Measurements from ENCODE around the gene TOP3B.

DNA sequence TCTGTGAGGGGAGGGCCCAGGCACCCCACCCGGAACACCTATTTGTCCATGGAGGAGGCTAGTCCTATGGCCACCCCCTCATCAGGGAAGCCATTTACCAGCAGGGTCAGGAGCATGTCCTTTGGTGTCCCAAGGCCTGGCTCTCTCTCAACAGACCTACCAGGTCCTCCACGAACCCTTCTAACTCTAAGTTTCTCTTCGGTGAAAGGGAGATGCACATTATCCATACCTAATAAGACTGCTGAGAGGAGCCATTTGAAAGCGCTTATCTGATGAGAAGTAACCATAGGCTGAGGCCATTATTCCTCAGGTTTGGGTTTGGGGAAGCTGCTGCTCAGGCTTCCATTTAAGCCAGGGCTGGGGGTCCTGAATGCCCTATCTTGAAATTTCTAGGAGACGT, 9.2 kb upstream of the TOP3B start:
- TF ChIP-seq, protein P1, sequence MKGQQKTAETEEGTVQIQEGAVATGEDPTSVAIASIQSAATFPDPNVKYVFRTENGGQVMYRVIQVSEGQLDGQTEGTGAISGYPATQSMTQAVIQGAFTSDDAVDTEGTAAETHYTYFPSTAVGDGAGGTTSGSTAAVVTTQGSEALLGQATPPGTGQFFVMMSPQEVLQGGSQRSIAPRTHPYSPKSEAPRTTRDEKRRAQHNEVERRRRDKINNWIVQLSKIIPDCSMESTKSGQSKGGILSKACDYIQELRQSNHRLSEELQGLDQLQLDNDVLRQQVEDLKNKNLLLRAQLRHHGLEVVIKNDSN (IDR thresholded peaks at IDR 0.05): no peak
- no peak for TF ChIP-seq EGR1 (IDR thresholded peaks at IDR 0.05)
- TF ChIP-seq, protein P2, sequence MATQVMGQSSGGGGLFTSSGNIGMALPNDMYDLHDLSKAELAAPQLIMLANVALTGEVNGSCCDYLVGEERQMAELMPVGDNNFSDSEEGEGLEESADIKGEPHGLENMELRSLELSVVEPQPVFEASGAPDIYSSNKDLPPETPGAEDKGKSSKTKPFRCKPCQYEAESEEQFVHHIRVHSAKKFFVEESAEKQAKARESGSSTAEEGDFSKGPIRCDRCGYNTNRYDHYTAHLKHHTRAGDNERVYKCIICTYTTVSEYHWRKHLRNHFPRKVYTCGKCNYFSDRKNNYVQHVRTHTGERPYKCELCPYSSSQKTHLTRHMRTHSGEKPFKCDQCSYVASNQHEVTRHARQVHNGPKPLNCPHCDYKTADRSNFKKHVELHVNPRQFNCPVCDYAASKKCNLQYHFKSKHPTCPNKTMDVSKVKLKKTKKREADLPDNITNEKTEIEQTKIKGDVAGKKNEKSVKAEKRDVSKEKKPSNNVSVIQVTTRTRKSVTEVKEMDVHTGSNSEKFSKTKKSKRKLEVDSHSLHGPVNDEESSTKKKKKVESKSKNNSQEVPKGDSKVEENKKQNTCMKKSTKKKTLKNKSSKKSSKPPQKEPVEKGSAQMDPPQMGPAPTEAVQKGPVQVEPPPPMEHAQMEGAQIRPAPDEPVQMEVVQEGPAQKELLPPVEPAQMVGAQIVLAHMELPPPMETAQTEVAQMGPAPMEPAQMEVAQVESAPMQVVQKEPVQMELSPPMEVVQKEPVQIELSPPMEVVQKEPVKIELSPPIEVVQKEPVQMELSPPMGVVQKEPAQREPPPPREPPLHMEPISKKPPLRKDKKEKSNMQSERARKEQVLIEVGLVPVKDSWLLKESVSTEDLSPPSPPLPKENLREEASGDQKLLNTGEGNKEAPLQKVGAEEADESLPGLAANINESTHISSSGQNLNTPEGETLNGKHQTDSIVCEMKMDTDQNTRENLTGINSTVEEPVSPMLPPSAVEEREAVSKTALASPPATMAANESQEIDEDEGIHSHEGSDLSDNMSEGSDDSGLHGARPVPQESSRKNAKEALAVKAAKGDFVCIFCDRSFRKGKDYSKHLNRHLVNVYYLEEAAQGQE (IDR thresholded peaks at IDR 0.05; ENCODE audit: low read depth): no peak
- TF ChIP-seq EP300 (IDR thresholded peaks at IDR 0.05; ENCODE audit: borderline replicate concordance): no peak
- no peak for TF ChIP-seq CREB1 (IDR thresholded peaks at IDR 0.05; ENCODE audit: low read depth)
- no peak for TF ChIP-seq TEAD4 (IDR thresholded peaks at IDR 0.05)
- TF ChIP-seq, protein P3, sequence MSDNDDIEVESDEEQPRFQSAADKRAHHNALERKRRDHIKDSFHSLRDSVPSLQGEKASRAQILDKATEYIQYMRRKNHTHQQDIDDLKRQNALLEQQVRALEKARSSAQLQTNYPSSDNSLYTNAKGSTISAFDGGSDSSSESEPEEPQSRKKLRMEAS (IDR thresholded peaks at IDR 0.05): no peak
- no peak for TF ChIP-seq FOXM1 (IDR thresholded peaks at IDR 0.05; ENCODE audit: borderline replicate concordance, low read depth)
- no peak for TF ChIP-seq CEBPB (IDR thresholded peaks at IDR 0.05)

All from Ishikawa (cell line).